ENCODE data around the gene HOXB2.

GRCh38 chr17:48561884-48562810 is 17.2 kb upstream of the HOXB2 start:
- TF ChIP-seq CTCF (IDR thresholded peaks at IDR 0.05; ENCODE audit: poor library complexity) (no peak), EZH2phosphoT487 (IDR thresholded peaks at IDR 0.05; ENCODE audit: low read depth, severe bottlenecking, unreplicated experiment) (no peak), EZH2 (IDR thresholded peaks at IDR 0.05; ENCODE audit: borderline replicate concordance) (no peak)
